ENCODE measurements around the gene MLLT6. TPM values are rescaled to one million over a fixed set of nuclear protein-coding genes. Genes with fewer than 3 reads are reported as not detected.

The MLLT6 gene
- total and polyA plus RNA-seq, 2 of the 13 experiments (the other 11 are each of a cell fraction or from before 2014, with no cell fraction given) = 50.7 to 69.5 TPM

DNA sequence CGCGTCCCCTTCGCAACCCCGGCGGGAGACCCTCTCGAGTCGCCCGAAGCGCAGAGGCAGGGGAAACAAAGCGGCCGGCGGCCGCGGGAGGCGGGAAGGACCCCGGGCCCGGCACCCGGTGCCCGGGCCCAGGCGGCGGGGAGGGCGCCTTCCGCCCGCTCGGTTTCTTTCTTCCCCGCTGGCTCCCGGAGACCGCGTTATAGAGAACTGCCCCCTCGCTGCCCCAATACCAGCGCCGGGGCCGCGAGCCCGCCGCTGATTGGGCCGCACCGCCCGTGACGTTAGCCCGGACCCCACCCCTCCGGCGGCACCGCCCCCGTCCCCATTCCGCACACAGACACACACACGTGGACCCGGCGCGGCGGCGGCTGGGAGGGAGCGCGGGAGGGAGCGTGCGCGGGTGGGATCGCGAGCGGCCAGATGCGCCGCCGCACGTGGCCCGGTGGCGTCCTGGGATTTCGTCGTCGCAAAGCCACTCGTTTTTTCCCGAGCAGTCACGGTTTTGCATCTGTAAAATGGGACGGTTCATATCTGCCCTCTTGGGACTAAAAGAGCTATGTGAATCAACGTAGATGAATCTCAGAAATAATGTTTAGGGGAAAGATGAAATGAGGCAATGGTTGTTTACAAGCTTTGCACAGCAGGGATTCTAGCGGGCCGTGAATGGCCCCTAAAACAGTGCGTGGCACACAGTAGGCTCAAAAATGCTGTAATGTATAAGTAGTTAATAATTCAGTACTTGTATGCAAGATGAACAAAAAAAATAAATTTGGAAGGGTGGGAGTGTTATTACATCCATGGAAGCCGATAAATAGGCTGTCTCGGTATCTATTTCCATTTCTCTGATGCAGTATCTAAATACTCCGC lies 30.1 kb upstream of the MLLT6 start, which contains the start of gene EPOP (continued):
- TF ChIP-seq ZBTB42 (CRISPR knock-in tag; IDR thresholded peaks at IDR 0.05) = no peak
- TF ChIP-seq MED1 (CRISPR knock-in tag; IDR thresholded peaks at IDR 0.05) = peak; percentile 85
- peak; percentile 89 for TF ChIP-seq FOXK1 (CRISPR knock-in tag; IDR thresholded peaks at IDR 0.05; ENCODE audit: borderline replicate concordance, low read depth)
- peak; percentile 66; the same call in 1 of the 2 replicates for TF ChIP-seq DR1 (CRISPR knock-in tag; IDR thresholded peaks at IDR 0.05)
- TF ChIP-seq FOSL1 (CRISPR knock-in tag; IDR thresholded peaks at IDR 0.05; ENCODE audit: borderline replicate concordance) = no peak
- no peak for TF ChIP-seq MAFF (IDR thresholded peaks at IDR 0.05; ENCODE audit: low read depth, low read length)
- TF ChIP-seq, protein P1, sequence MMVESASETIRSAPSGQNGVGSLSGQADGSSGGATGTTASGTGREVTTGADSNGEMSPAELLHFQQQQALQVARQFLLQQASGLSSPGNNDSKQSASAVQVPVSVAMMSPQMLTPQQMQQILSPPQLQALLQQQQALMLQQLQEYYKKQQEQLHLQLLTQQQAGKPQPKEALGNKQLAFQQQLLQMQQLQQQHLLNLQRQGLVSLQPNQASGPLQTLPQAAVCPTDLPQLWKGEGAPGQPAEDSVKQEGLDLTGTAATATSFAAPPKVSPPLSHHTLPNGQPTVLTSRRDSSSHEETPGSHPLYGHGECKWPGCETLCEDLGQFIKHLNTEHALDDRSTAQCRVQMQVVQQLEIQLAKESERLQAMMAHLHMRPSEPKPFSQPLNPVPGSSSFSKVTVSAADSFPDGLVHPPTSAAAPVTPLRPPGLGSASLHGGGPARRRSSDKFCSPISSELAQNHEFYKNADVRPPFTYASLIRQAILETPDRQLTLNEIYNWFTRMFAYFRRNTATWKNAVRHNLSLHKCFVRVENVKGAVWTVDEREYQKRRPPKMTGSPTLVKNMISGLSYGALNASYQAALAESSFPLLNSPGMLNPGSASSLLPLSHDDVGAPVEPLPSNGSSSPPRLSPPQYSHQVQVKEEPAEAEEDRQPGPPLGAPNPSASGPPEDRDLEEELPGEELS (CRISPR knock-in tag; IDR thresholded peaks at IDR 0.05) = peak; percentile 78
- TF ChIP-seq, protein P2, sequence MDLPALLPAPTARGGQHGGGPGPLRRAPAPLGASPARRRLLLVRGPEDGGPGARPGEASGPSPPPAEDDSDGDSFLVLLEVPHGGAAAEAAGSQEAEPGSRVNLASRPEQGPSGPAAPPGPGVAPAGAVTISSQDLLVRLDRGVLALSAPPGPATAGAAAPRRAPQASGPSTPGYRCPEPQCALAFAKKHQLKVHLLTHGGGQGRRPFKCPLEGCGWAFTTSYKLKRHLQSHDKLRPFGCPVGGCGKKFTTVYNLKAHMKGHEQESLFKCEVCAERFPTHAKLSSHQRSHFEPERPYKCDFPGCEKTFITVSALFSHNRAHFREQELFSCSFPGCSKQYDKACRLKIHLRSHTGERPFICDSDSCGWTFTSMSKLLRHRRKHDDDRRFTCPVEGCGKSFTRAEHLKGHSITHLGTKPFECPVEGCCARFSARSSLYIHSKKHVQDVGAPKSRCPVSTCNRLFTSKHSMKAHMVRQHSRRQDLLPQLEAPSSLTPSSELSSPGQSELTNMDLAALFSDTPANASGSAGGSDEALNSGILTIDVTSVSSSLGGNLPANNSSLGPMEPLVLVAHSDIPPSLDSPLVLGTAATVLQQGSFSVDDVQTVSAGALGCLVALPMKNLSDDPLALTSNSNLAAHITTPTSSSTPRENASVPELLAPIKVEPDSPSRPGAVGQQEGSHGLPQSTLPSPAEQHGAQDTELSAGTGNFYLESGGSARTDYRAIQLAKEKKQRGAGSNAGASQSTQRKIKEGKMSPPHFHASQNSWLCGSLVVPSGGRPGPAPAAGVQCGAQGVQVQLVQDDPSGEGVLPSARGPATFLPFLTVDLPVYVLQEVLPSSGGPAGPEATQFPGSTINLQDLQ (CRISPR knock-in tag; IDR thresholded peaks at IDR 0.05) = 0 out of 2 replicates have a peak, but pooled peaks have one; percentile 65
- TF ChIP-seq TEAD2 (CRISPR knock-in tag; IDR thresholded peaks at IDR 0.05) = peak; percentile 92; the same call in 1 of the 2 replicates
- no peak for TF ChIP-seq ZBTB1 (CRISPR knock-in tag; IDR thresholded peaks at IDR 0.05; ENCODE audit: borderline replicate concordance)
- TF ChIP-seq SP4 (CRISPR knock-in tag; IDR thresholded peaks at IDR 0.05) = peak; percentile 93
- TF ChIP-seq SIX1 (CRISPR knock-in tag; IDR thresholded peaks at IDR 0.05; ENCODE audit: borderline replicate concordance) = no peak
- no peak for TF ChIP-seq ZNF337 (CRISPR knock-in tag; IDR thresholded peaks at IDR 0.05; ENCODE audit: borderline replicate concordance, low read depth)
- TF ChIP-seq, protein P3, sequence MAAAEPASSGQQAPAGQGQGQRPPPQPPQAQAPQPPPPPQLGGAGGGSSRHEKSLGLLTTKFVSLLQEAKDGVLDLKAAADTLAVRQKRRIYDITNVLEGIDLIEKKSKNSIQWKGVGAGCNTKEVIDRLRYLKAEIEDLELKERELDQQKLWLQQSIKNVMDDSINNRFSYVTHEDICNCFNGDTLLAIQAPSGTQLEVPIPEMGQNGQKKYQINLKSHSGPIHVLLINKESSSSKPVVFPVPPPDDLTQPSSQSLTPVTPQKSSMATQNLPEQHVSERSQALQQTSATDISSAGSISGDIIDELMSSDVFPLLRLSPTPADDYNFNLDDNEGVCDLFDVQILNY (CRISPR knock-in tag; conservative IDR thresholded peaks at IDR 0.05) = peak; percentile 89
- TF ChIP-seq, protein P4, sequence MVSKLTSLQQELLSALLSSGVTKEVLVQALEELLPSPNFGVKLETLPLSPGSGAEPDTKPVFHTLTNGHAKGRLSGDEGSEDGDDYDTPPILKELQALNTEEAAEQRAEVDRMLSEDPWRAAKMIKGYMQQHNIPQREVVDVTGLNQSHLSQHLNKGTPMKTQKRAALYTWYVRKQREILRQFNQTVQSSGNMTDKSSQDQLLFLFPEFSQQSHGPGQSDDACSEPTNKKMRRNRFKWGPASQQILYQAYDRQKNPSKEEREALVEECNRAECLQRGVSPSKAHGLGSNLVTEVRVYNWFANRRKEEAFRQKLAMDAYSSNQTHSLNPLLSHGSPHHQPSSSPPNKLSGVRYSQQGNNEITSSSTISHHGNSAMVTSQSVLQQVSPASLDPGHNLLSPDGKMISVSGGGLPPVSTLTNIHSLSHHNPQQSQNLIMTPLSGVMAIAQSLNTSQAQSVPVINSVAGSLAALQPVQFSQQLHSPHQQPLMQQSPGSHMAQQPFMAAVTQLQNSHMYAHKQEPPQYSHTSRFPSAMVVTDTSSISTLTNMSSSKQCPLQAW (CRISPR knock-in tag; IDR thresholded peaks at IDR 0.05) = no peak; the same call in 1 of the 2 replicates
- peak; percentile 83; the same call in 1 of the 2 replicates for TF ChIP-seq KDM5B (CRISPR knock-in tag; IDR thresholded peaks at IDR 0.05; ENCODE audit: borderline replicate concordance)
- TF ChIP-seq, protein P5, sequence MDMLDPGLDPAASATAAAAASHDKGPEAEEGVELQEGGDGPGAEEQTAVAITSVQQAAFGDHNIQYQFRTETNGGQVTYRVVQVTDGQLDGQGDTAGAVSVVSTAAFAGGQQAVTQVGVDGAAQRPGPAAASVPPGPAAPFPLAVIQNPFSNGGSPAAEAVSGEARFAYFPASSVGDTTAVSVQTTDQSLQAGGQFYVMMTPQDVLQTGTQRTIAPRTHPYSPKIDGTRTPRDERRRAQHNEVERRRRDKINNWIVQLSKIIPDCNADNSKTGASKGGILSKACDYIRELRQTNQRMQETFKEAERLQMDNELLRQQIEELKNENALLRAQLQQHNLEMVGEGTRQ (IDR thresholded peaks at IDR 0.05; ENCODE audit: low read depth, low read length) = 0 out of 2 replicates have a peak, but pooled peaks have one; percentile 28
- TF ChIP-seq, protein P5 (CRISPR knock-in tag; IDR thresholded peaks at IDR 0.05; ENCODE audit: borderline replicate concordance) = 0 out of 2 replicates have a peak, but pooled peaks have one; percentile 35
- TF ChIP-seq CCAR2 (optimal IDR thresholded peaks at IDR 0.05; ENCODE audit: low read depth, low read length) = no peak

Data from HepG2 (cell line).